HG03520 (cell line): ENCODE measurements around the gene CASP2.
A peak's percentile ranks its signal among the peaks of the same experiment; 100 is the strongest.
"Not testable (repeated sequence)": the region's sequence is repeated elsewhere in the genome, so short reads cannot be mapped to it uniquely, and the experiment has no call there.

ENCODE experiments used
- ATAC-seq: cut with Tn5 transposase; IDR thresholded peaks from one replicate; pipeline ENCODE4 v1.9.1; 2021; ENCODE audit warnings: mild to moderate bottlenecking, moderate library complexity; ENCODE audit not compliant: unreplicated experiment

Gene CASP2

DNA sequence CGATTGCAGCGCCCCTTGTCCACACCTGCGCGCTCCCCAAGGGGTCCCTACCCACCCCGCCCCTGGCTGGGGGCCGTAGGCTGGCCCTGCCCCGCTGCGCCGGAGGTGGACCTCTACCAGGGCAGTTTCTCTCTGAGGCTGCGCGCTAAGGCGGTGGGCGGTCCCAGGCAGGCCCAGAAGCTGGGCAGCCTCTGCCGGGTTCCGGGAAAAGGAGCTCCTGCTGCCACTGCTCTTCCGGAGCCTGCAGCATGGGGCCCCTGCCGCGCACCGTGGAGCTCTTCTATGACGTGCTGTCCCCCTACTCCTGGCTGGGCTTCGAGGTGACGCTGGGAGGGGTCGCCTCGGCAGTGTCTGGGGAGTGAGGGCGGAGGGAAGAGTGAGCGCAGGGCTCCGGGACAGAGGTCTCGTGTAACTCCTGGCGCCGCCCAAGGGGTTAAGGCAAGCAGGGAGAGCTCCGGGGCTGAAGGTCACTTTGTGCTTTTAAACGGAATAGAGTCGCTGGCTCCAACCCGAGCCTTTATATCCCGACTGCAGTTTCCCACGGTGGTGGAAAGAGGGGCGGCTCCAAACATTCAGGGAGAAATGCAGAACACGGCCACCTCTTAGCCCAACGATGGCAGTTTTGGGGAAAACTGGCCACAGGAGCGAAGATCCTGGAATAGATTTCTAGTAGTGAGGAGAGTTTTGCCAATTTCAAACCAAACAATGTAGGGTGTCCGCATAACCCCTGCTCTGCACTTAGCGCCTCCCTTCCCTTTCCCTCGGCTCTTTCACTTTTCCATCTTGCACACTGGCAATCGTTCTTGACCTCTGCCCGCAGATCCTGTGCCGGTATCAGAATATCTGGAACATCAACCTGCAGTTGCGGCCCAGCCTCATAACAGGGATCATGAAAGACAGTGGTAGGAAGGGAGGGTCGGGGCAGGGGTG, 24.6 kb upstream of the CASP2 start, which contains the start of gene GSTK1:
GSTK1 (plus strand) TSS at position 176 of the 930 bp plus-strand sequence; CDS start at position 249, 73 bp downstream.
- ATAC-seq = peak; percentile 89

DNA sequence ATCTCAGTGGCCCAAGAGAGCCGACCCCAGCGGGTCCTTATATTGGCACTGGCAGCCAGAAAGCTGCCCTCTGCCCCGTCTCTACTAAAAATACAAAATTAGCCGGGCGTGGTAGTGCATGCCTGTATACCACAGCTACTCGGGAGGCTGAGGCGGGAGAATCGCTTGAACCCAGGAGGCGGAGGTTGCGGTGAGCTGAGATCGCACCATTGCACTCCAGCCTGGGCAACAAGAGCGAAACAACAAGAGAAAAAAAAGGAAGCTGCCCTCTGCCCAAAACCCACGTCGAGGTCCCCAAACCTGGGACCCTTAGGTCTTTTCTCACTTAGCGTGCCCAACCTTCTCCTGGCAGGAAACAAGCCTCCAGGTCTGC, 24.0 kb upstream of the CASP2 start:
- ATAC-seq = not testable (repeated sequence)

DNA sequence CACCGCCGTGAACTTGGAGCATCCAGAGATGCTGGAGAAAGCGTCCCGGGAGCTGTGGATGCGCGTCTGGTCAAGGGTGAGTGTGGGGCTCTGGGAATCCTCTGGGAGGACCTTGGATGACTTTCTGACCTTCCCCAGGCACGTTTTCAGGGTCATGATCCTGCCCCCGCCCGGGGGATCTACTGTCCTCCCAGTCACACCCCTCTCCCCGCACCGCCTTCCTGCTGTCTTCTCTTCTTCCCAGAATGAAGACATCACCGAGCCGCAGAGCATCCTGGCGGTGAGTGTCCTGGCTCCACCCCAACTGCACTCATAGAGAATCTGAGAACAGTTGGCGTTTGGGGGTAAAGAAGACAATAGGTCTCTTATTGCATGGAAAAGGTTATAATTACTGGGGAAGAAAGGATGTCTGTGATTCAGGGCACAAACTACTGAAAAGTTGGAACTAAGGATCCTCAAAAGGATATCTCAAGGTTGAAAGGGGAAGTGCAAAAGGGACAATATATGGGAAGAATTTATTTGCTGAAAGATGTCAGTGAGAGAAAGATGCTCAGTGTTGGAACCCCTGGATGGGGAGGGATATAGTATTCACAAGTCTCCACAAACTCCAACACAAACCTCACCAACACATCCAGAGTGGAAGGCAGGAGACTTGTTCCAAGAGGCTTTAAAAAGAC, 23.0 kb upstream of the CASP2 start:
- ATAC-seq = no peak

DNA sequence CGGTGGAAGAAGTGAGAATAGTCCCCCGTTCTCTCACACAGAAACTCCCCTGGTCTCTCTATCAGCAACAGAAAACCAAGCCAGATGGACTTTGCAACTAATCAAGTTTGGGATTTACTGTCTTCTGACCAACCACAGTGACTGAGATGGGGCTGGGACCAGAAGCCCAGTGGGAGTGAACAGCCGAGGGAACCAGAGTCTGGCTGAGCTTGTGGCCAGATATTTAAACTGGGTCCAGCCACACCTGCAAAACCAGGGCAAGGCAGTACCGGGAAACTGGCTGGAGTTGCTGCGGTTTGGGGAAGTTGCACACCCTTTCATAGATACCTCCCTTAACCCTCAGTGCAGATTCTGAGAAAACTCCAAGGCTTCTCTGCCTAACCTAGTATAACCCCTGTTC, 18.9 kb upstream of the CASP2 start:
- ATAC-seq = no peak

DNA sequence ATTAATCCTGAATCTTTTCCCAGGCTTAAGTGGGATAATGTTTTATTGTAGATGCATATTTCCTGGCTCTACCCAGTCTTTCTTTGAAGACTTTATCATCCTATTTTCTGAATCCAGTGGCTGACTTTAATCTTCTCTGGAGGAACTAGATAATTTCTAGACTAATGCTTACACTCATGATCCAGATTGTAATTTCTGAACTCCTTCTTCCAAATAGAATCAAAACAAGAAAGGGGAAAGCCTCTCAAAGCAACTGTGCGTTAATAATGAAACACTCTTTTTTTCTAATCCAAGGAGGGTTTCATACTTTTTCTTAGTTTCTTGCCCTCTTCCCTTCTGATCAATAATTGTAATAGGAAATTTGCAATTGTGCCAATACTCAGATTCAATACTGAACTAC, 16.9 kb upstream of the CASP2 start:
- ATAC-seq = no peak

DNA sequence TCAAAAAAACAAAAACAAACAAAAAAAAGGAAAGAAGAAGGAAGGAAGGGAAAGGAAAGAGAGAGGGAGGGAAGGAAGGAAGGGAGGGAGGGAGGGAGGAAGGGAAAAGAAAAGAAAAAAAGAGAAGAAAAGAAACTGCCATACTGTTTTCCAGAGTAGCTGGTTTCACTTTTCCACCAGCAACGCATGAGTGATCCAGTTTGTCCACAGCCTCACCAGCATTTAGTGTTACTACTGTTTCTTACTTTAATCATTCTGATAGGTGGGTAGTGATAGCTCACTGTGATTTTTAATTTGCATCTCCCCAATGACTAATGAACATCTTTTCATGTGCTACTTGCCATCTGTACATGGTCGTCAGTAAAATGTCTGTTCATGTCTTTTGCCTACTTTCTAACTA, 15.3 kb upstream of the CASP2 start:
- ATAC-seq = no peak

DNA sequence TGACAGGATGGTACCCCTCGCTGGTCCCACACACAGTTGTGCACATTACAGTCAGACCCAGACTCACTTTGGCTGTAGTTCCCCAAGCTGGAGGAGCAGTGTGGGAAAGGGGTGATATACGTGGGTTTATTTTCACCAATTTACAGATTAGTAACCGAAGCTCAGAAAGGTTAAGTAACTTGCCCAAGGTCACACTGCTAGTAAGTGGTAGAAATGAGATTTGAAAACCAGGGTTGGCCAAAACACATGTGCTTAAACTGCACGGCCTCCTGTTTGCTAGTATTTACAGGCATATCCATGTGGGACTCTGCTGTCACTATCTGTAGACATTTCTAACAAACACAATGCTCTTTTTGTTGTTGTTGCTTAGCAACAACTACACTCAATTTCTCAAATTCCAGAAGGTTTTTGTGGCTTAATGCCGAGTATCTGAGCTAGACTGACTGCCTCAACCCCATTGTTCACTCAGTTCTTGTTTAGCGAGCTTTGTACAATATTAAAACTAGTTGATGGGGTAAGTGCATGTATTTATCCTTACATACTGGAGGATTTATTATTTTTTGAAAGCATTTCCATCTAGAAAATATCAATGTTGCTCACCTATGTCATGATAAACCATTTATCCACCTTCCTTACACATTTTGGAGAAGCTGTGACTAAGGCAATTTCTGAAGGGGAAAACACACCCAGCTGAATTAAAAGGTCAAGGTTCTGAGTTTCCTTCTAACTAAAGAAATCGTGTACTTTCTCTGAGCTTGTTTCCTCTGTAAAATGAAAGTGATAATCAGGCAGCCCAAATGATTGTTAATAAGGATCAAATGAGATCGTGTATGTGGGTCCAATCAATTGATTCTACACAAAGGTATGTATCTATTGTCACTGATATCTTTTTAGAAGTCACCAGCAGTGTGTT, 8.7 kb upstream of the CASP2 start:
- no peak for ATAC-seq

DNA sequence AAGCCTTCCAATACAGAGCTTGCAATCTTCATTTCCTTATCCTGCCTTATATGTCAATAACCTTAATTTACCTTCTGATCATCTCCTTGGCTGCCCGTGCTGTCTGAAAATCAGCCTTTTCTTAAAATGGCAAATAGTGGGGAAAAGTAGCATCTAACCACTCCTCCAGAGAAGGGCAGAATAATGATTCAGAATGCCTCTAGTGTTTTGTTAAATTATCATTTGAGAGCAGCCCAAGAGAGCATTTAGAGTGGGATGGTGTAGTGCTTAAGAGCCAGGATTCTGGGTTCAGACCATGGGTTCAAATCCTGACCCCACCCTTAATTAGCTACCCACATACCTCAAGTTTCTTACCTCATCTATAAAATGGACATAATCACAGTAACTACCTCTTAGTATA, 8.0 kb upstream of the CASP2 start:
- ATAC-seq = no peak

DNA sequence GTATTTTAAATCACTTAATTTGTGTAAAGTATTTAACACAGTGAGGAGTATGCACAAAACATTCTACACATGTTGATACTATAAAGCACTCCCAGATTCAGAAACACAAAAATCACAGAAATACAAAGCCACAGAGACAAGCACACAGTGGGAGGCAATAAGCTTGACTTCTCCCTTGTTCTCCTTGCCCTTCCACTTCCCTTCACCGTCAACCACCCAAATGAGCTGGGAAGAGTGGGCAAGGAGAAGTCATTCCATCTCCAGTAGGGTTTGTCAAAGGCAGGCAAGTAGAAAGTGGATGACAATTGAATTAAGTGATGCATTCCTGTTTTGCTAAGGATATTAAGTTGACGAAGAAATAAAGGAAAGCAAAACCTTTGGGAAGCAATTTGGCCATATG, 7.6 kb upstream of the CASP2 start:
- no peak for ATAC-seq

DNA sequence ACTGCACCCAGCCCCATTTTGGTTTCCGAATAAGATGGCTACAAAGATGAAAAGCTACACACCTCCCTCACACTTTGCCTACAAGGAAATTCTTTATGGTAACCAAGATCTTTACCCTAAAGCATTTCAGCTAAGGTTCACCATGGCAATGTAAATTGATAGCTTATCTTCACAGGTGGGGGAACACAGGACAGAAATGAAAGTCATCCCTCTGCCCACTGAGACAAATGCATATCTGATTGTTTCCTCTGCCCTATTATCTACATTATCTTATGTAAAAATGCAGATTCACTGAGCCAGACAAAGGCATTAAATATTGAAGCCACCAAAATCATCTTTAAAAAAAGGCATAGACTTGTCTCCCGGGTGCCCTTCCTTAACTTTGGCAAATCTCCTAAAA, 6.6 kb upstream of the CASP2 start:
- ATAC-seq = no peak

DNA sequence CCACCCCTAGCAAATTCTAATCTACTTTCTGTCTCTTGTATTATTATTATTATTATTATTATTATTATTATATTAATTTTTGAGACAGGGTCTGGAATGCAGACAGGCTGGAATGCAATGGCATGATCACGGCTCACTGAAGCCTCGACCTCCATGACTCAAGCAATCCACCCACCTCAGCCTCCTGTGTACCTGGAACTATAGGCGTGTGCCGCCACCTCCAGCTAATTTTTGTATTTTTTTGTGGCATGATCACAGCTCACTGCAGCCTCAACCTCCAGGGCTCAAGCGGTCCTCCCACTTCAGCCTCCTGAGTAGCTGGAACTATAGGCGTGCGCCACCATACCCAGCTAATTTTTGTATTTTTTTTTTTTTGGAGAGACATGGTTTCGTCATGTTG, 6.0 kb upstream of the CASP2 start:
- ATAC-seq = no peak

DNA sequence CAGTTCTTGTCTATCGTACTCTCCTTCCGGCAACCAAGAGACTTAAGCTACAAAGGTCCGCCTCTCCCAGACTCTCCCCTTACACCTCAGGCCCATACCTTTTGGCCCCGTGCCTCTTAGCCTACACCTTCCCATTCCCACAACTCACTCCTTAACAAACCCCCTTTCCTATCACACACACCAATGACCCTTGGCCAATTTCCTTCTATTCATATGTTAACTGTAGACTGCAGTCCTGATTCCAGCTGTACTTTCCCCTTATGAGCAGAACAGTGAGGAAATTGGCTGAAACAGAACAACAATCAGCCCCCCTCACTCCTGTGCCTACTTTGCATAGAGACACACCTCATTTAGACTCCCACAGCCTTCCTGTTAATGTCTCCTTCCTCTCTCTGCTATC, 4.8 kb upstream of the CASP2 start:
- ATAC-seq = no peak

DNA sequence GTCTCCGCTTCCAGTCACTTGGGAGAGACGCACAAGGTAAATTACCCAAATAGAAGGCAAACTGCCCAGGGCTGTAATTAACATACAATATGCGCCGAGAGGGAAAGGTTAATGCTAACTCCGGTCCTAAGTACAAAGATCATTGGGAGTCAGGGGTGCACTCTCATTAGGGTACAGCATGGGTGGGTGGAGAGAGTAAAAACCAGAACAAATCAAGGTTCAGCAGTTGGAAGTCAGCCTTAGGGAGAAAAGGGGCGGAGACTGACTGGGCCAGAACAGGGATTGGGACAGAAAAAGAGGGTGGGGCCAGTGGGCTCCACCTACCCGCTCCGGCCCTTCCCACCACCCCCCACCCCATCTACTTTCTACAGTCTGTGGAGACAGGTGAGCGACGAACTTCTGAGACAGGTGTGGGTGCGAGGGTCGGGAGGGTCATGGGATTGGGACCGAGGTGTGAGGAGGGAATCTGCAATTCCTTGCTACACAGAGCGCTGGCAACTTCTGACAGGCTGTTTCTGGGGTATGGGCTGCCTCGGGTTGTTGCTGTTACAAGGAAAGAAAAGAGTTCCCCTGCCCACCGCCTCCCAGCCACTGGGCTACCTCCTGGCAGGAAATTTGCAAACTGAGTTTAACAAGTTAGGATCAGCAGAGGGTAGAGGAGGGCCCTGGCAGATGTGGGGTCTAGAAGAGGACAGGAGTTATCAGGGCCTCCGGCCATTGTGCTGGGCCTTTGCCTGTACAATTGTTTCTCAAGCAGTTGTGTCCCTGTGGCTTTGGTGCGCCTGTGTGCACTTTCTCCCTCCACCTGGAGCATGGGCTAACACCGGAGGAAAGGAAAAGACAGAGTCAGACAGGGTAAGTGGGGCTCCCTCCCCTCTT, 3.3 kb upstream of the CASP2 start, which contains the start of gene TMEM139:
TMEM139 (plus strand) TSS at position 368 of the 879 bp plus-strand sequence. CDS start 1,000 bp downstream, outside the sequence.
- ATAC-seq = no peak

DNA sequence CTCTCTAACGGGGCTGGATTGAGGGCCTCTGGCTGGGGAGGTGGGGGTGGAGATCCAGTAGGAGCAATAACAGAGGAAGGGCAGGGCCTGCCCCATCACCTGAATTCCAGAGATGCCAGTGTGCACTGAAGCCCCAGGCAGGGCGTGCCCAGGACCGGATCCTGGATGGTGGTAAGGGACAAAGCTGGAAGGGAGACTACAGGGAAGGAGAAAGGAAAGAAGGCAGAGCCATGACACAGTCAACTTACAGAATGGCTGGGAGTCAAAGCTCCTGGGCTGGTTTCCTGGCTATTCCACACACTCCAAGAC, 2.7 kb upstream of the CASP2 start:
- no peak for ATAC-seq

DNA sequence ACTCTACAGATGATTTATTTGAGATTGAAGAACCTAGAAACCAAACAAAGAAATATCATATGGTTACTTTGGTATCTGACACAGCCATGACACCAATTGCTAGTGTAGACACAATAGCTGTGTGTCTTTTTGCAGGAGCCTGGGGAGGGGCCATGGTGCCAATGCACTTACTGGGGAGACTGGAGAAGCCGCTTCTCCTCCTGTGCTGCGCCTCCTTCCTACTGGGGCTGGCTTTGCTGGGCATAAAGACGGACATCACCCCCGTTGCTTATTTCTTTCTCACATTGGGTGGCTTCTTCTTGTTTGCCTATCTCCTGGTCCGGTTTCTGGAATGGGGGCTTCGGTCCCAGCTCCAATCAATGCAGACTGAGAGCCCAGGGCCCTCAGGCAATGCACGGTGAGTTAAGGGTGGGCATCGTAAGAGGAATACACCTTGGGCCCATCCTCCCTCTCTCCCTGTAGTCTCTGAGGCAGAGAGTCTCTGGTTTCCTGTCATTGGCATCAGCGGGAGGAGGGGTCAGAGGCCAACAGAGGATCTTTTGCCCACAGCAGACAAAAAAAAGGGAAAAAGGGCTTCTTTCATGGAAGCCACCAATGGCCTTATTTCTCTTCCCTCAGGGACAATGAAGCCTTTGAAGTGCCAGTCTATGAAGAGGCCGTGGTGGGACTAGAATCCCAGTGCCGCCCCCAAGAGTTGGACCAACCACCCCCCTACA, 2.2 kb upstream of the CASP2 start:
- no peak for ATAC-seq

DNA sequence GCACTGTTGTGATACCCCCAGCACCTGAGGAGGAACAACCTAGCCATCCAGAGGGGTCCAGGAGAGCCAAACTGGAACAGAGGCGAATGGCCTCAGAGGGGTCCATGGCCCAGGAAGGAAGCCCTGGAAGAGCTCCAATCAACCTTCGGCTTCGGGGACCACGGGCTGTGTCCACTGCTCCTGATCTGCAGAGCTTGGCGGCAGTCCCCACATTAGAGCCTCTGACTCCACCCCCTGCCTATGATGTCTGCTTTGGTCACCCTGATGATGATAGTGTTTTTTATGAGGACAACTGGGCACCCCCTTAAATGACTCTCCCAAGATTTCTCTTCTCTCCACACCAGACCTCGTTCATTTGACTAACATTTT, 1.6 kb upstream of the CASP2 start:
- no peak for ATAC-seq

DNA sequence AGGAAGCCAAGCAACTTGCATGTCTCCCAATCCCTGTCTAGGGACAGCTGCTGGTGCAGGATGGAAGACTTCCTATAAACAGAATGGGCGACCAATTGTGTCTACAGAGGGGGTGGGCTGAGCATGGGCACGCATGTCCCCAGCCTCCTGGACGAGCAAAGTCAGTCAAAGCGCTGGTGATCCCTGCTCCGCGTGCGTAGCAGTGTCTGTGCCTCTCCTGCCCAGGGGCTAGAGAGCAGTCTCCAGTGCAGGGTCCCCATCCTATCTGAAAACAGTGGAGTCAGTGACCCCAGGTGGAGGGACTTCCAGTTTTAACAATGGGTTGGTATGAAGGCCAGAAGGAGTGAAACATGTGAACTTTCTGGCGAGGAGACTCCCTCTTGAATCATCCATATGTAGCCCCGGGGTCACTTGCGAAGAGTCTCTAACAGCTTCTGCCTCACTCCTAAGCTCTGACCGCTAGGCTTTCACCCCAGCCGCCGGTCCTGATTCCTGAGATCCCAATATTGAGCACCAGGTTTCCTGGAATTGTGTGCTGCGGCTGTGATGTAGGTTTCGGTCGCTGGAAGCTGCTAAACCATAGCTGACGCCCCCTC, 714 bp upstream of the CASP2 start:
- ATAC-seq = no peak

DNA sequence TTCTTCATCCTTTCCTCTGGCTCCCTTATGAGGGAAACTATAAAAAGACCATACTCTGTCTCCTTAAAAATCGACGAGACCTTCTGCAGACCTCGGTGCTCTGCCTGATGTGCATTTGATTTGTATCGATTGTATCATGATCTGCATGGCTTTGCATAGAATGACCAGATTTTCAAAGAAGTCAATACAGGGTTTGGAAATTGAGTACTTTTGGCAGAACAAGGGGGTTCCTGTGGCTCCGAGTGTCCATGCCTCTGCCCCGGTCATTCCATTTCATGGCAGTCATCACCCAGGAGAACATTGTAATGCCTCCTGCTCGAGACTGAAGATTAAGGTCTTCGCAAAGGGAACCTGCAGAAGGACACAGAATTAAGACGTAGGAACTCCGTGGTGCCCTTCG, 685 bp downstream of the CASP2 start:
- ATAC-seq = no peak

DNA sequence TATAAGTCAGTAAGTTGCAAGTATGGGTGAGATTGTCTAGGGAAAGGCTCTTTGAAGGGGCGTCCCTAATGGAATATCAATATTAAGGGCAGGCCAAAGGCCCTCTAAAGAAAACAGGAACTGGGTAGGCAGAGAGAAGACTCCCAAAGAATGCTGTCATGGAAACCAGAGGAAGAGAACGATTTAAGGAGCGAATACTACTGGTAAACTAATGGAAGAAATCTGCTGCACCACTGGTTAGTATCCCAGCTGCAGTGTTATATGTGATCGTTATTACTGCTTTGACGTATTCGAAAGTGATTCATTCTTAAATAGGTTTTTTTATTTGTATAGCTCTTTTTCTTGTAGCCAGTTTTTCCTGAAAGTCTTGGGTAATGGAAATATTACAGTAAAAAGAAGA, 1.3 kb downstream of the CASP2 start:
- no peak for ATAC-seq
